ENCODE data around the gene RNF135.

- TF ChIP-seq CTCF (IDR thresholded peaks at IDR 0.05 in 2 of 3, conservative IDR thresholded peaks at IDR 0.05 in 1 of 3; ENCODE audit: borderline replicate concordance in 1 of 3, insufficient read depth in 1 of 3, low read depth in 2 of 3, low read length in 2 of 3) (no peak), CEBPB (IDR thresholded peaks at IDR 0.05; ENCODE audit: low read depth) (no peak), EZH2 (IDR thresholded peaks at IDR 0.05) (no peak), POLR2A (IDR thresholded peaks at IDR 0.05; ENCODE audit: borderline replicate concordance, extremely low read depth, insufficient read depth, insufficient read length) (no peak)
Observed at GRCh38 chr17:30995347-30995746, 24.5 kb downstream of the RNF135 start.

All from HCT116 (cell line).